Suprapubic skin (tissue), 3 donors: ENCODE results near the gene RBM19.

Experiments
- CTCF ChIP-seq, 2 donors: fragments of 200-600 bp in 1 of 2; fragments of 450-650 bp in 1 of 2; sonication (generic) in 1 of 2; IDR thresholded peaks; one replicate each; pipeline ENCODE4 v1.5.1; 2016 to 2019; ENCODE audit warnings: antibody characterized with exemption in 2 of 2, mild to moderate bottlenecking in 1 of 2, moderate library complexity in 1 of 2
- POLR2AphosphoS5 ChIP-seq, 3 donors: sonication (generic); formaldehyde crosslinking; IDR thresholded peaks; one replicate each; pipeline ENCODE4 v1.6.1; 2017; ENCODE audit warnings: antibody characterized with exemption in 3 of 3

GRCh38 chr12:113877607-113878006, 88.5 kb downstream of the RBM19 start:
- TF ChIP-seq CTCF (IDR thresholded peaks at IDR 0.05), result no peak
- TF ChIP-seq POLR2AphosphoS5 (IDR thresholded peaks at IDR 0.05), result no peak
